ENCODE data around the gene OR52H1. TPM values are rescaled to one million over a fixed set of nuclear protein-coding genes. Genes with fewer than 3 reads are reported as not detected.

Gene OR52H1
- total and polyA plus RNA-seq, 9 donors: 0.07 to 3.6 (median 0.66) TPM; not detected in 1

DNA sequence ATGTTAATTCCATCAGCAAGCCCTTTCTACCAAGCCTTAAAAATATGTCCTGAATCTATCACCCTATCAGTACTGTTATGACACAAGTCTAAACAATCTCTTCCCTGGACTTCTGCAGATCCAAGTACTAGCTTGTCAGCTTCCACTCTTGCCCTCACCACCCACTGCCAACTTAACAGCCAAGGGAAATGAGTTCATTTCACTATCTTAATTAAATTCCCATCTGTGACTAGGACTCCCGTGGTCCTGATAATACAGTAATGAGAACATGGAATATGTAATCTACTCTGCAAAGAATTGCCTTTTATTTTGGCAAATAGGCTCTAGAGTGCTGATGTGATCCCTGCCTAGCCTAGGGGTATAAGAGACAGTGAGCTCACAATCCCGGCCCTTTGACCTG, 48.7 kb downstream of the OR52H1 start:
- Histone ChIP-seq H3K36me3 (no peaks in the 10 kb centered on the region), H3K9me3 (no peaks in the 10 kb centered on the region), H3K27ac (no peak overlapping the region), H3K27me3 (no peaks in the 10 kb centered on the region), H3K4me3 (no peak overlapping the region), H3K4me1 (ENCODE audit: insufficient read depth) (no peaks in the 10 kb centered on the region)
- WGBS, 3 donors: 55 to 64% (median 61%) methylated on average over 2 of the region's 2 CpGs
- intact Hi-C loops (cut with DNase I): no loop called here
- DNase-seq: no peak
- TF ChIP-seq POLR2A (IDR thresholded peaks at IDR 0.05) (no peak), CTCF (IDR thresholded peaks at IDR 0.05) (no peak), EP300 (IDR thresholded peaks at IDR 0.05) (no peak)

Other genes with a start within 250 kb of the OR52H1 start
- gene OR51B4, start 246.6 kb downstream of the OR52H1 start, total RNA-seq: under 1 TPM in 4 of 7 donors, not detected in 3; 0.25 to 0.63 (median 0.46) TPM
- gene OR51B4, start 246.6 kb downstream of the OR52H1 start, polyA plus RNA-seq: not detected
- 1 to 10 TPM in 1 of 7 donors, under 1 TPM in 4, not detected in 2; 0.27 to 1.7 (median 0.38) TPM for gene OR51B2, start 224.2 kb downstream of the OR52H1 start, total RNA-seq
- gene OR51B2, start 224.2 kb downstream of the OR52H1 start, polyA plus RNA-seq: not detected
- gene OR51B5, start 205.0 kb downstream of the OR52H1 start, total RNA-seq: 1 to 10 TPM in 4 of 7 donors, under 1 TPM in 3; 0.56 to 2.1 (median 1.1) TPM
- gene OR51B5, start 205.0 kb downstream of the OR52H1 start, polyA plus RNA-seq: under 1 TPM; 0.30 to 0.47 TPM
- gene OR51B6, start 197.0 kb downstream of the OR52H1 start, total RNA-seq: not detected
- gene OR51B6, start 197.0 kb downstream of the OR52H1 start, polyA plus RNA-seq: not detected
- gene OR51M1, start 164.7 kb downstream of the OR52H1 start, total RNA-seq: under 1 TPM in 1 of 7 donors, not detected in 6; 0.12 TPM
- gene OR51M1, start 164.7 kb downstream of the OR52H1 start, polyA plus RNA-seq: under 1 TPM in 1 of 2 donors, not detected in 1; 0.08 TPM
- gene OR51Q1, start 126.4 kb downstream of the OR52H1 start, total RNA-seq: not detected
- gene OR51Q1, start 126.4 kb downstream of the OR52H1 start, polyA plus RNA-seq: not detected
- 1 to 10 TPM in 1 of 7 donors, under 1 TPM in 5, not detected in 1; 0.25 to 1.4 (median 0.66) TPM for gene OR51I1, start 107.0 kb downstream of the OR52H1 start, total RNA-seq
- not detected for gene OR51I1, start 107.0 kb downstream of the OR52H1 start, polyA plus RNA-seq
- gene OR51I2, start 99.2 kb downstream of the OR52H1 start, total RNA-seq: not detected
- not detected for gene OR51I2, start 99.2 kb downstream of the OR52H1 start, polyA plus RNA-seq
- gene OR52D1, start 59.9 kb downstream of the OR52H1 start, total RNA-seq: not detected
- gene OR52D1, start 59.9 kb downstream of the OR52H1 start, polyA plus RNA-seq: not detected
- 10 to 100 TPM in 1 of 7 donors, 1 to 10 TPM in 3, under 1 TPM in 3; 0.30 to 10.6 (median 1.0) TPM for gene UBQLN3, start 38.6 kb downstream of the OR52H1 start, total RNA-seq
- not detected for gene UBQLN3, start 38.6 kb downstream of the OR52H1 start, polyA plus RNA-seq
- gene UBQLNL, start 31.8 kb downstream of the OR52H1 start, total RNA-seq: 1 to 10 TPM in 6 of 7 donors, under 1 TPM in 1; 0.50 to 3.0 (median 1.3) TPM
- under 1 TPM; 0.73 to 0.87 TPM for gene UBQLNL, start 31.8 kb downstream of the OR52H1 start, polyA plus RNA-seq
- not detected for gene OR52B6, start 32.3 kb upstream of the OR52H1 start, total RNA-seq
- not detected for gene OR52B6, start 32.3 kb upstream of the OR52H1 start, polyA plus RNA-seq
- gene TRIM6, start 48.1 kb upstream of the OR52H1 start, total RNA-seq: 1 to 10 TPM; 2.3 to 6.3 (median 4.2) TPM
- 1 to 10 TPM; 2.6 to 6.1 TPM for gene TRIM6, start 48.1 kb upstream of the OR52H1 start, polyA plus RNA-seq
- 1 to 10 TPM; 4.7 to 8.8 (median 6.1) TPM for gene TRIM34, start 76.5 kb upstream of the OR52H1 start, total RNA-seq
- 10 to 100 TPM in 1 of 2 donors, 1 to 10 TPM in 1; 7.2 to 16.6 TPM for gene TRIM34, start 76.5 kb upstream of the OR52H1 start, polyA plus RNA-seq
- 10 to 100 TPM; 16.8 to 35.8 (median 24.9) TPM for gene TRIM5, start 136.5 kb upstream of the OR52H1 start, total RNA-seq
- 10 to 100 TPM; 11.8 to 23.8 TPM for gene TRIM5, start 136.5 kb upstream of the OR52H1 start, polyA plus RNA-seq
- 10 to 100 TPM; 31.0 to 77.4 (median 68.5) TPM for gene TRIM22, start 141.2 kb upstream of the OR52H1 start, total RNA-seq
- 10 to 100 TPM; 40.7 to 84.4 TPM for gene TRIM22, start 141.2 kb upstream of the OR52H1 start, polyA plus RNA-seq
- under 1 TPM in 6 of 7 donors, not detected in 1; 0.17 to 0.43 (median 0.24) TPM for gene OR56B1, start 187.9 kb upstream of the OR52H1 start, total RNA-seq
- not detected for gene OR56B1, start 187.9 kb upstream of the OR52H1 start, polyA plus RNA-seq
- under 1 TPM in 4 of 7 donors, not detected in 3; 0.28 to 0.84 (median 0.64) TPM for gene OR52N4, start 205.7 kb upstream of the OR52H1 start, total RNA-seq
- gene OR52N4, start 205.7 kb upstream of the OR52H1 start, polyA plus RNA-seq: under 1 TPM; 0.39 to 0.50 TPM
- gene OR52N5, start 234.8 kb upstream of the OR52H1 start, total RNA-seq: under 1 TPM in 1 of 7 donors, not detected in 6; 0.11 TPM
- gene OR52N5, start 234.8 kb upstream of the OR52H1 start, polyA plus RNA-seq: not detected
- gene OR52N1, start 242.7 kb upstream of the OR52H1 start, total RNA-seq: under 1 TPM in 1 of 7 donors, not detected in 6; 0.23 TPM
- gene OR52N1, start 242.7 kb upstream of the OR52H1 start, polyA plus RNA-seq: not detected

Data from ovary (tissue), 9 donors.